GM19324 (cell line): ENCODE results near the gene TMEM95.

Experiments
- ATAC-seq: cut with Tn5 transposase; IDR thresholded peaks from one replicate; pipeline ENCODE4 v1.9.1; 2021; ENCODE audit warnings: mild to moderate bottlenecking, moderate library complexity; ENCODE audit not compliant: unreplicated experiment, low FRiP score

Gene TMEM95

GRCh38 chr17:7355053-7355452 lies at the start of gene TMEM95:
Gene TMEM95, plus strand, starts transcription at chr17:7355156. Its CDS starts 49 bp downstream, at chr17:7355205.
- ATAC-seq = no peak

GRCh38 chr17:7306911-7307685 lies 47.9 kb upstream of the TMEM95 start, which contains the start of gene EIF5A:
Gene EIF5A, plus strand, starts transcription at chr17:7307628. Its CDS starts 2,008 bp downstream, at chr17:7309636.
- peak; percentile 74 for ATAC-seq

- peak; percentile 15 for ATAC-seq
Measured at GRCh38 chr17:7307686-7308624, 47.0 kb upstream of the TMEM95 start.

- no peak for ATAC-seq
Measured at GRCh38 chr17:7308625-7309433, 46.1 kb upstream of the TMEM95 start.

- ATAC-seq = no peak
Measured at GRCh38 chr17:7309628-7310027, 45.3 kb upstream of the TMEM95 start.

- no peak for ATAC-seq
Measured at GRCh38 chr17:7311110-7311705, 43.7 kb upstream of the TMEM95 start.

GRCh38 chr17:7312432-7313087 lies 42.4 kb upstream of the TMEM95 start:
- no peak for ATAC-seq

- no peak for ATAC-seq
Measured at GRCh38 chr17:7313088-7313889, 41.7 kb upstream of the TMEM95 start.

GRCh38 chr17:7313890-7314718 lies 40.9 kb upstream of the TMEM95 start:
- ATAC-seq = no peak

GRCh38 chr17:7314719-7315569 lies 40.0 kb upstream of the TMEM95 start, which contains the start of gene GPS2:
Gene GPS2, minus strand, starts transcription at chr17:7315360. Its CDS starts 308 bp downstream, at chr17:7315052.
- ATAC-seq = peak; percentile 71

- ATAC-seq = no peak
Measured at GRCh38 chr17:7315570-7316235, 39.3 kb upstream of the TMEM95 start.

GRCh38 chr17:7317161-7317803 lies 37.7 kb upstream of the TMEM95 start:
- no peak for ATAC-seq

- no peak for ATAC-seq
Measured at GRCh38 chr17:7318121-7318860, 36.7 kb upstream of the TMEM95 start.

GRCh38 chr17:7321466-7321865 lies 33.5 kb upstream of the TMEM95 start:
- ATAC-seq = no peak

GRCh38 chr17:7322520-7323194 lies 32.3 kb upstream of the TMEM95 start:
- no peak for ATAC-seq
